Gastroesophageal sphincter (tissue), 4 donors: ENCODE data around the gene CEMIP. TPM values are rescaled to one million over a fixed set of nuclear protein-coding genes. Genes with fewer than 3 reads are reported as not detected.

ENCODE experiments used
- ATAC-seq: fragments of 150-250 bp; one replicate; pipeline ENCODE4 v1.9.1; 2016; ENCODE audit warnings: mild to moderate bottlenecking, moderate library complexity
- H3K27ac ChIP-seq, 4 donors: fragments of 200-600 bp; sonication (generic) in 3 of 4; 1 replicate in 3 of 4; 2 replicates in 1 of 4; pipeline ENCODE4 v1.5.1; 2016 to 2019
- H3K27me3 ChIP-seq: fragments of 200-600 bp; sonication (generic); one replicate; pipeline ENCODE4 v1.5.1; 2019
- H3K36me3 ChIP-seq, 2 donors: fragments of 200-600 bp; sonication (generic); one replicate each; pipeline ENCODE4 v1.5.1; 2019; ENCODE audit warnings: control low read depth in 1 of 2
- H3K4me1 ChIP-seq, 3 donors: fragments of 200-600 bp; sonication (generic); 1 replicate in 2 of 3; 2 replicates in 1 of 3; pipeline ENCODE4 v1.5.1; 2016 to 2019; ENCODE audit warnings: control low read depth in 2 of 3
- H3K4me3 ChIP-seq, 2 donors: fragments of 200-600 bp; sonication (generic); one replicate each; pipeline ENCODE4 v1.5.1; 2019; ENCODE audit warnings: mild to moderate bottlenecking in 1 of 2, moderate library complexity in 1 of 2
- H3K9me3 ChIP-seq, 3 donors: fragments of 200-600 bp; sonication (generic); one replicate each; pipeline ENCODE4 v1.5.1; 2017 to 2019; ENCODE audit warnings: control low read depth in 2 of 3
- CTCF ChIP-seq, 4 experiments: fragments of 200-600 bp in 2 of 4; fragments of 450-650 bp in 2 of 4; sonication (generic) in 1 of 4; IDR thresholded peaks; one replicate each; pipeline ENCODE4 v1.5.1; 2017 to 2019; ENCODE audit warnings: antibody characterized with exemption in 4 of 4, mild to moderate bottlenecking in 2 of 4, moderate library complexity in 2 of 4
- EP300 ChIP-seq: sonication (generic); formaldehyde crosslinking; IDR thresholded peaks from one replicate; pipeline ENCODE4 v1.6.1; 2017; ENCODE audit warnings: antibody characterized with exemption, mild to moderate bottlenecking
- POLR2A ChIP-seq, 2 donors: fragments of 450-650 bp; IDR thresholded peaks; one replicate each; pipeline ENCODE4 v1.6.1; 2017; ENCODE audit warnings: antibody characterized with exemption in 2 of 2, mild to moderate bottlenecking in 2 of 2, moderate library complexity in 1 of 2
- POLR2AphosphoS5 ChIP-seq: sonication (generic); formaldehyde crosslinking; IDR thresholded peaks from one replicate; pipeline ENCODE4 v1.6.1; 2017; ENCODE audit warnings: antibody characterized with exemption
- WGBS, 2 donors: methylation state at CpG; one replicate each; pipeline ENCODE4 v1.1.5; 2018; ENCODE audit warnings: low coverage in 1 of 2; 5-methylcytosine and 5-hydroxymethylcytosine counted together
- total RNA-seq, 4 donors: library from RNA; depleted of rRNA; stranded (reverse); fragments of >200 nt; gene quantifications; one replicate each; pipeline ENCODE4 v1.1.0, GENCODE V29; 2016

CEMIP gene
- total RNA-seq, 4 donors from 2014 or later = 0.35 to 0.54 TPM; not detected in 2

- TF ChIP-seq POLR2AphosphoS5 = peak; percentile 87
- peak; percentile 85 to 89 for TF ChIP-seq POLR2A (IDR thresholded peaks at IDR 0.05)
- no peak for TF ChIP-seq EP300
- TF ChIP-seq CTCF (IDR thresholded peaks at IDR 0.05) = peak in 2 of 4 experiments; percentile 9 to 14
- H3K27me3 ChIP-seq = no peaks in the 10 kb centered on the region
- peak within 1 kb of the TSS; percentile 80 to 86 for H3K4me3 ChIP-seq
- 1 to 3% methylated on average over 6 to 15 of the region's 63 CpGs for WGBS, 2 donors
- peaks cover 5 to 64% (median 18%) of the 10 kb centered on the region in 3 donors for H3K4me1 ChIP-seq
- H3K27ac ChIP-seq = peak within 1 kb of the TSS; percentile 86 to 98 (median 94)
- ATAC-seq = peak; percentile 97
- H3K36me3 ChIP-seq = no peaks in the 10 kb centered on the region
- no peaks in the 10 kb centered on the region for H3K9me3 ChIP-seq
These were observed 210.6 kb downstream of the CEMIP start, which contains the start of gene MESD for GRCh38 chr15:80989518-80990478. TSS of gene MESD (minus strand) at chr15:80989819. CDS start at chr15:80989791, 28 bp downstream.

GRCh38 chr15:80990955-80991354, 211.8 kb downstream of the CEMIP start:
- Histone ChIP-seq H3K4me3 (no peak overlapping the region), H3K4me1 (peaks cover 5 to 56% (median 18%) of the 10 kb centered on the region in 3 donors), H3K27me3 (no peaks in the 10 kb centered on the region), H3K27ac (peak overlapping the region; percentile 86 to 98 (median 94)), H3K9me3 (no peaks in the 10 kb centered on the region), H3K36me3 (no peaks in the 10 kb centered on the region)
- no peak for TF ChIP-seq CTCF (IDR thresholded peaks at IDR 0.05)
- no peak for TF ChIP-seq POLR2A (IDR thresholded peaks at IDR 0.05)
- TF ChIP-seq EP300 = no peak
- no peak for TF ChIP-seq POLR2AphosphoS5
- WGBS, 2 donors = 86 to 91% methylated on average over 1 of the region's 1 CpG
- no peak for ATAC-seq

GRCh38 chr15:80991421-80991820, 212.3 kb downstream of the CEMIP start:
- ATAC-seq = peak; percentile 58

GRCh38 chr15:80992006-80992405, 212.8 kb downstream of the CEMIP start:
- Histone ChIP-seq H3K4me1 (peaks cover 5 to 47% (median 12%) of the 10 kb centered on the region in 3 donors), H3K4me3 (no peak overlapping the region), H3K27ac (peak overlapping the region in 3 of 4 donors; percentile 66 to 92 (median 86)), H3K27me3 (no peaks in the 10 kb centered on the region), H3K36me3 (no peaks in the 10 kb centered on the region), H3K9me3 (no peaks in the 10 kb centered on the region)
- 65 to 81% methylated on average over 4 of the region's 4 CpGs for WGBS, 2 donors
- TF ChIP-seq EP300 = no peak
- no peak for TF ChIP-seq POLR2A (IDR thresholded peaks at IDR 0.05)
- ATAC-seq = no peak

More at GRCh38 chr15:80991421-80991820, 212.3 kb downstream of the CEMIP start:
- Histone ChIP-seq H3K4me3 (no peak overlapping the region), H3K4me1 (peaks cover 5 to 53% (median 18%) of the 10 kb centered on the region in 3 donors), H3K9me3 (no peaks in the 10 kb centered on the region), H3K36me3 (no peaks in the 10 kb centered on the region), H3K27ac (peak overlapping the region; percentile 86 to 98 (median 94)), H3K27me3 (no peaks in the 10 kb centered on the region)
- peak in 1 of 4 experiments; percentile 16 for TF ChIP-seq CTCF (IDR thresholded peaks at IDR 0.05)
- TF ChIP-seq EP300 = no peak
- no peak for TF ChIP-seq POLR2A (IDR thresholded peaks at IDR 0.05)
- TF ChIP-seq POLR2AphosphoS5 = no peak
- 52 to 67% methylated on average over 5 of the region's 5 CpGs for WGBS, 2 donors

GRCh38 chr15:80992441-80992840, 213.3 kb downstream of the CEMIP start:
- 88% methylated on average over 1 of the region's 1 CpG; no CpG with 5 or more reads in 1 of the 2 donors for WGBS, 2 donors

More at GRCh38 chr15:80992441-80992840, 213.3 kb downstream of the CEMIP start:
- TF ChIP-seq EP300 = no peak
- TF ChIP-seq POLR2A (IDR thresholded peaks at IDR 0.05) = no peak
- TF ChIP-seq POLR2AphosphoS5 = no peak
- no peak for TF ChIP-seq CTCF (IDR thresholded peaks at IDR 0.05)
- no peaks in the 10 kb centered on the region for H3K27me3 ChIP-seq
- H3K36me3 ChIP-seq = no peaks in the 10 kb centered on the region
- peak overlapping the region in 2 of 4 donors; percentile 66 to 92 for H3K27ac ChIP-seq
- H3K9me3 ChIP-seq = no peaks in the 10 kb centered on the region
- no peak for ATAC-seq
- H3K4me1 ChIP-seq = peaks cover 5 to 42% (median 10%) of the 10 kb centered on the region in 3 donors
- H3K4me3 ChIP-seq = no peak overlapping the region
